GM23338 (cell line): ENCODE results near the gene GRK3. TPM values are rescaled to one million over a fixed set of nuclear protein-coding genes. Genes with fewer than 3 reads are reported as not detected.

ENCODE experiments used
- ATAC-seq: fragments of 200-7000 bp; cut with Tn5 transposase; 3 replicates; pipeline ENCODE4 v1.9.1; 2020
- DNase-seq: peaks from one replicate; pipeline ENCODE4 v3.0.0-alpha.2; 2015; ENCODE audit warnings: low spot score
- H2AFZ ChIP-seq: fragments of 200-600 bp; sonication (generic); 2 replicates; pipeline ENCODE4 v1.8.0; 2016; ENCODE audit warnings: antibody characterized with exemption, mild to moderate bottlenecking, moderate library complexity
- H3F3A ChIP-seq: fragments of 200-600 bp; sonication (generic); replicated peaks from 2 replicates; pipeline ENCODE4 v1.8.0; 2017; ENCODE audit warnings: antibody characterized with exemption, mixed run types, low read depth
- H3K27ac ChIP-seq: fragments of 200-600 bp; sonication (generic); 2 replicates; pipeline ENCODE4 v1.6.1; 2016; ENCODE audit warnings: low read depth
- H3K27me3 ChIP-seq: fragments of 200-600 bp; sonication (generic); 2 replicates; pipeline ENCODE4 v1.8.0; 2016; ENCODE audit warnings: mild to moderate bottlenecking, mixed run types, moderate library complexity; ENCODE audit not compliant: insufficient read depth
- H3K36me3 ChIP-seq: fragments of 200-600 bp; sonication (generic); 2 replicates; pipeline ENCODE4 v1.8.0; 2016; ENCODE audit warnings: mild to moderate bottlenecking; ENCODE audit not compliant: insufficient read depth
- H3K4me1 ChIP-seq: fragments of 200-600 bp; sonication (generic); 2 replicates; pipeline ENCODE4 v1.8.0; 2016; ENCODE audit warnings: mild to moderate bottlenecking, moderate library complexity; ENCODE audit not compliant: insufficient read depth
- H3K4me2 ChIP-seq: fragments of 200-600 bp; sonication (generic); 2 replicates; pipeline ENCODE4 v1.7.1; 2017; ENCODE audit warnings: mixed run types
- H3K4me3 ChIP-seq: fragments of 200-600 bp; sonication (generic); 2 replicates; pipeline ENCODE4 v1.6.1; 2016; ENCODE audit warnings: mixed run types
- H3K79me2 ChIP-seq: fragments of 200-600 bp; sonication (generic); replicated peaks from 2 replicates; pipeline ENCODE4 v1.8.0; 2017; ENCODE audit warnings: mild to moderate bottlenecking; ENCODE audit not compliant: insufficient read depth
- H3K9me2 ChIP-seq: fragments of 200-600 bp; sonication (generic); 2 replicates; pipeline ENCODE4 v1.8.0; 2017; ENCODE audit not compliant: insufficient read depth
- H4K20me1 ChIP-seq: fragments of 200-600 bp; sonication (generic); replicated peaks from 2 replicates; pipeline ENCODE4 v1.8.0; 2017; ENCODE audit warnings: mild to moderate bottlenecking; ENCODE audit not compliant: insufficient read depth
- H3K27ac Mint-ChIP-seq: 2 replicates; pipeline ENCODE4 v1.8.0; 2020; ENCODE audit warnings: inconsistent platforms, mild to moderate bottlenecking, moderate library complexity, mixed read lengths
- H3K27me3 Mint-ChIP-seq: 3 replicates; pipeline ENCODE4 v1.8.0; 2022; ENCODE audit warnings: low read depth, mild to moderate bottlenecking, moderate library complexity, mixed read lengths, inconsistent platforms; ENCODE audit not compliant: insufficient read depth, poor library complexity
- H3K36me3 Mint-ChIP-seq: 3 replicates; pipeline ENCODE4 v1.8.0; 2021; ENCODE audit warnings: low read depth, mild to moderate bottlenecking, inconsistent platforms, moderate library complexity, mixed read lengths
- H3K4me1 Mint-ChIP-seq: 3 replicates; pipeline ENCODE4 v1.8.0; 2020; ENCODE audit warnings: mild to moderate bottlenecking, inconsistent platforms, mixed read lengths
- H3K4me3 Mint-ChIP-seq: 3 replicates; pipeline ENCODE4 v1.8.0; 2021; ENCODE audit warnings: moderate library complexity, mild to moderate bottlenecking, inconsistent platforms, mixed read lengths
- H3K9me3 Mint-ChIP-seq: 3 replicates; pipeline ENCODE4 v1.8.0; 2020; ENCODE audit warnings: moderate library complexity, mild to moderate bottlenecking, inconsistent platforms, mixed read lengths
- CREB1 ChIP-seq: fragments of 250-450 bp; sonication (Bioruptor Pico); IDR thresholded peaks from 2 replicates; pipeline ENCODE4 v1.5.0; 2020; ENCODE audit warnings: low read depth, mild to moderate bottlenecking, moderate library complexity
- EZH2 ChIP-seq: fragments of 200-600 bp; sonication (generic); IDR thresholded peaks from one replicate; pipeline ENCODE4 v1.8.0; 2017; ENCODE audit warnings: antibody characterized with exemption, mild to moderate bottlenecking, low read depth; ENCODE audit not compliant: unreplicated experiment
- EZH2phosphoT487 ChIP-seq: fragments of 200-600 bp; sonication (generic); IDR thresholded peaks from one replicate; pipeline ENCODE4 v1.8.1; 2018; ENCODE audit warnings: antibody characterized with exemption; ENCODE audit not compliant: unreplicated experiment
- JUNB ChIP-seq: IDR thresholded peaks from one replicate; pipeline ENCODE4 v1.6.1; 2016; ENCODE audit warnings: antibody characterized with exemption; ENCODE audit not compliant: unreplicated experiment
- POLR2AphosphoS5 ChIP-seq: IDR thresholded peaks from 2 replicates; pipeline ENCODE4 v1.6.1; 2016; ENCODE audit warnings: antibody characterized with exemption, low read depth
- STAT1 ChIP-seq: IDR thresholded peaks from one replicate; pipeline ENCODE4 v1.6.1; 2016; ENCODE audit warnings: antibody characterized with exemption; ENCODE audit not compliant: unreplicated experiment
- ZNF114 ChIP-seq: fragments of 250-450 bp; sonication (Bioruptor Pico); IDR thresholded peaks from 2 replicates; pipeline ENCODE4 v1.5.0; 2020; ENCODE audit warnings: mild to moderate bottlenecking, moderate library complexity
- ZNF331 ChIP-seq: fragments of 250-450 bp; sonication (Bioruptor Pico); IDR thresholded peaks from 2 replicates; pipeline ENCODE4 v1.5.0; 2020; ENCODE audit warnings: low read depth, mild to moderate bottlenecking, moderate library complexity
- polyA plus RNA-seq: library from polyadenylated mRNA; unstranded; fragments of >200 nt; fragmentation: Nextera tagmentation; extraction: Ambion mirVana; gene quantifications from 2 replicates; pipeline ENCODE4 v1.2.1, GENCODE V29; 2016
- total RNA-seq: library from RNA; depleted of rRNA; stranded (reverse); fragments of >200 nt; shearing (Covaris generic); gene quantifications from 2 replicates; pipeline ENCODE4 v1.2.3, GENCODE V29; 2014
- TF ChIP-seq, protein P1 (sequence below), 2 experiments: fragments of 200-600 bp in 1 of 2; sonication (generic) in 1 of 2; conservative IDR thresholded peaks; 2 replicates each; pipeline versions ENCODE4 v1.5.1 to v1.6.1; 2016 to 2017; ENCODE audit warnings: antibody characterized with exemption in 2 of 2, low read depth in 2 of 2, mild to moderate bottlenecking in 2 of 2, moderate library complexity in 1 of 2
- TF ChIP-seq, protein P2 (sequence below): fragments of 250-450 bp; sonication (Bioruptor Pico); IDR thresholded peaks from 2 replicates; pipeline ENCODE4 v1.5.0; 2020; ENCODE audit warnings: mild to moderate bottlenecking, moderate library complexity

Gene GRK3
- total and polyA plus RNA-seq, 2 experiments from 2014 or later = 6.0 to 25.3 TPM

DNA sequence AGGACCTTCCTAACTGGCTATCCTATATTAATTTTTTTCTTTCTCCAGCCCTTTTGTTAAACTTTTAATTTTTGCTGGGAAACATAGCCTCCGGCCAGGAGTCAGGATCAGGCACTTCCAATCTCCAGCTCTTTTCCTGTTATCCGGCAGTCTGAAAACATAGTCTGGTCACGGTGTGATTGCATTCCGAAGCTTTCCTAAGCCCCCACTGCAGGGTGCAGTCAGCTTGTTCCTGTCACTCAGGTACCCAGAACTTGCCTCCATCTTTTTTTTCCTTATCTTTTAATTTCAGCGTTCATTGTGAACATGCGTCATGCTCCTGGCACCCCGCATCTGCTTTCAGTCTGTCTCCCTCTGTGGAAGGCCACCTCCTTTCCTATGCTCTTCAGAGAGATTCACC, 59.4 kb downstream of the GRK3 start (continued):
- TF ChIP-seq EZH2 (no peak), STAT1 (no peak), CREB1 (no peak), ZNF114 (CRISPR knock-in tag) (no peak), ZNF331 (CRISPR knock-in tag) (no peak)
- TF ChIP-seq, protein P1, sequence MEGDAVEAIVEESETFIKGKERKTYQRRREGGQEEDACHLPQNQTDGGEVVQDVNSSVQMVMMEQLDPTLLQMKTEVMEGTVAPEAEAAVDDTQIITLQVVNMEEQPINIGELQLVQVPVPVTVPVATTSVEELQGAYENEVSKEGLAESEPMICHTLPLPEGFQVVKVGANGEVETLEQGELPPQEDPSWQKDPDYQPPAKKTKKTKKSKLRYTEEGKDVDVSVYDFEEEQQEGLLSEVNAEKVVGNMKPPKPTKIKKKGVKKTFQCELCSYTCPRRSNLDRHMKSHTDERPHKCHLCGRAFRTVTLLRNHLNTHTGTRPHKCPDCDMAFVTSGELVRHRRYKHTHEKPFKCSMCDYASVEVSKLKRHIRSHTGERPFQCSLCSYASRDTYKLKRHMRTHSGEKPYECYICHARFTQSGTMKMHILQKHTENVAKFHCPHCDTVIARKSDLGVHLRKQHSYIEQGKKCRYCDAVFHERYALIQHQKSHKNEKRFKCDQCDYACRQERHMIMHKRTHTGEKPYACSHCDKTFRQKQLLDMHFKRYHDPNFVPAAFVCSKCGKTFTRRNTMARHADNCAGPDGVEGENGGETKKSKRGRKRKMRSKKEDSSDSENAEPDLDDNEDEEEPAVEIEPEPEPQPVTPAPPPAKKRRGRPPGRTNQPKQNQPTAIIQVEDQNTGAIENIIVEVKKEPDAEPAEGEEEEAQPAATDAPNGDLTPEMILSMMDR (conservative IDR thresholded peaks at IDR 0.05; ENCODE audit: low read depth in 2 of 2) = no peak

DNA sequence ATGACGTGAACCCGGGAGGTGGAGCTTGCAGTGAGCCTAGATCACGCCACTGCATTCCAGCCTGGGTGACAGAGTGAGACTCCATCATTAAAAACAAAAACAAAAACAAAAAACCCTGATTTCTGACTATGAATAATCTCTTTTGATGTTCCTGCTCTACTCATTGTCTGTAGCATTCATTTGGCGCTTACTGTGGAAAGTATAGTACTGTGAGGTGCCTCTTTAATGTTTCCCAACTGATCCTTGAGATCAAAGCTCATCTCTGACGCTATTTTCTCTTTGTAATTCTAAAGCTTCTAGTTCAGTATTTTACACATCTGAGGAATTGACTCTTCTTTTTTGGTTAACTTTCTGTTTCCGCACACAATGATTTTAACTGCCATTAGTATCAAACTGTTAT, 60.0 kb downstream of the GRK3 start:
- H3K79me2 ChIP-seq = peaks cover 26% of the 10 kb centered on the region
- DNase-seq = no peak
- H4K20me1 ChIP-seq = peaks cover 16% of the 10 kb centered on the region
- no peaks in the 10 kb centered on the region for H3F3A ChIP-seq
- Mint-ChIP-seq H3K4me3 (no peak overlapping the region), H3K36me3 (peaks cover 2% of the 10 kb centered on the region; the same call in 1 of the 3 replicates), H3K27ac (no peak overlapping the region), H3K27me3 (peaks cover 6% of the 10 kb centered on the region), H3K9me3 (no peaks in the 10 kb centered on the region; the same call in 1 of the 3 replicates), H3K4me1 (peaks cover 37% of the 10 kb centered on the region)
- peaks cover 34% of the 10 kb centered on the region for H3K4me1 ChIP-seq
- no peak overlapping the region for H3K4me3 ChIP-seq
- H3K36me3 ChIP-seq = no peaks in the 10 kb centered on the region
- H3K4me2 ChIP-seq = no peak overlapping the region
- H3K27me3 ChIP-seq = no peaks in the 10 kb centered on the region
- TF ChIP-seq EZH2phosphoT487 = no peak
- no peak for TF ChIP-seq JUNB
- TF ChIP-seq, protein P1 (conservative IDR thresholded peaks at IDR 0.05; ENCODE audit: low read depth in 2 of 2) = no peak
- TF ChIP-seq, protein P2, sequence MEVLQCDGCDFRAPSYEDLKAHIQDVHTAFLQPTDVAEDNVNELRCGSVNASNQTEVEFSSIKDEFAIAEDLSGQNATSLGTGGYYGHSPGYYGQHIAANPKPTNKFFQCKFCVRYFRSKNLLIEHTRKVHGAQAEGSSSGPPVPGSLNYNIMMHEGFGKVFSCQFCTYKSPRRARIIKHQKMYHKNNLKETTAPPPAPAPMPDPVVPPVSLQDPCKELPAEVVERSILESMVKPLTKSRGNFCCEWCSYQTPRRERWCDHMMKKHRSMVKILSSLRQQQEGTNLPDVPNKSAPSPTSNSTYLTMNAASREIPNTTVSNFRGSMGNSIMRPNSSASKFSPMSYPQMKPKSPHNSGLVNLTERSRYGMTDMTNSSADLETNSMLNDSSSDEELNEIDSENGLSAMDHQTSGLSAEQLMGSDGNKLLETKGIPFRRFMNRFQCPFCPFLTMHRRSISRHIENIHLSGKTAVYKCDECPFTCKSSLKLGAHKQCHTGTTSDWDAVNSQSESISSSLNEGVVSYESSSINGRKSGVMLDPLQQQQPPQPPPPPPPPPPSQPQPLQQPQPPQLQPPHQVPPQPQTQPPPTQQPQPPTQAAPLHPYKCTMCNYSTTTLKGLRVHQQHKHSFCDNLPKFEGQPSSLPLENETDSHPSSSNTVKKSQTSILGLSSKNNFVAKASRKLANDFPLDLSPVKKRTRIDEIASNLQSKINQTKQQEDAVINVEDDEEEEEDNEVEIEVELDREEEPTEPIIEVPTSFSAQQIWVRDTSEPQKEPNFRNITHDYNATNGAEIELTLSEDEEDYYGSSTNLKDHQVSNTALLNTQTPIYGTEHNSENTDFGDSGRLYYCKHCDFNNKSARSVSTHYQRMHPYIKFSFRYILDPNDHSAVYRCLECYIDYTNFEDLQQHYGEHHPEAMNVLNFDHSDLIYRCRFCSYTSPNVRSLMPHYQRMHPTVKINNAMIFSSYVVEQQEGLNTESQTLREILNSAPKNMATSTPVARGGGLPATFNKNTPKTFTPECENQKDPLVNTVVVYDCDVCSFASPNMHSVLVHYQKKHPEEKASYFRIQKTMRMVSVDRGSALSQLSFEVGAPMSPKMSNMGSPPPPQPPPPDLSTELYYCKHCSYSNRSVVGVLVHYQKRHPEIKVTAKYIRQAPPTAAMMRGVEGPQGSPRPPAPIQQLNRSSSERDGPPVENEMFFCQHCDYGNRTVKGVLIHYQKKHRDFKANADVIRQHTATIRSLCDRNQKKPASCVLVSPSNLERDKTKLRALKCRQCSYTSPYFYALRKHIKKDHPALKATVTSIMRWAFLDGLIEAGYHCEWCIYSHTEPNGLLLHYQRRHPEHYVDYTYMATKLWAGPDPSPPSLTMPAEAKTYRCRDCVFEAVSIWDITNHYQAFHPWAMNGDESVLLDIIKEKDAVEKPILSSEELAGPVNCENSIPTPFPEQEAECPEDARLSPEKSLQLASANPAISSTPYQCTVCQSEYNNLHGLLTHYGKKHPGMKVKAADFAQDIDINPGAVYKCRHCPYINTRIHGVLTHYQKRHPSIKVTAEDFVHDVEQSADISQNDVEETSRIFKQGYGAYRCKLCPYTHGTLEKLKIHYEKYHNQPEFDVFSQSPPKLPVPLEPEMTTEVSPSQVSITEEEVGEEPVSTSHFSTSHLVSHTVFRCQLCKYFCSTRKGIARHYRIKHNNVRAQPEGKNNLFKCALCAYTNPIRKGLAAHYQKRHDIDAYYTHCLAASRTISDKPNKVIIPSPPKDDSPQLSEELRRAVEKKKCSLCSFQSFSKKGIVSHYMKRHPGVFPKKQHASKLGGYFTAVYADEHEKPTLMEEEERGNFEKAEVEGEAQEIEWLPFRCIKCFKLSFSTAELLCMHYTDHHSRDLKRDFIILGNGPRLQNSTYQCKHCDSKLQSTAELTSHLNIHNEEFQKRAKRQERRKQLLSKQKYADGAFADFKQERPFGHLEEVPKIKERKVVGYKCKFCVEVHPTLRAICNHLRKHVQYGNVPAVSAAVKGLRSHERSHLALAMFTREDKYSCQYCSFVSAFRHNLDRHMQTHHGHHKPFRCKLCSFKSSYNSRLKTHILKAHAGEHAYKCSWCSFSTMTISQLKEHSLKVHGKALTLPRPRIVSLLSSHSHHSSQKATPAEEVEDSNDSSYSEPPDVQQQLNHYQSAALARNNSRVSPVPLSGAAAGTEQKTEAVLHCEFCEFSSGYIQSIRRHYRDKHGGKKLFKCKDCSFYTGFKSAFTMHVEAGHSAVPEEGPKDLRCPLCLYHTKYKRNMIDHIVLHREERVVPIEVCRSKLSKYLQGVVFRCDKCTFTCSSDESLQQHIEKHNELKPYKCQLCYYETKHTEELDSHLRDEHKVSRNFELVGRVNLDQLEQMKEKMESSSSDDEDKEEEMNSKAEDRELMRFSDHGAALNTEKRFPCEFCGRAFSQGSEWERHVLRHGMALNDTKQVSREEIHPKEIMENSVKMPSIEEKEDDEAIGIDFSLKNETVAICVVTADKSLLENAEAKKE (CRISPR knock-in tag) = no peak
- no peak for TF ChIP-seq POLR2AphosphoS5
- ATAC-seq = no peak
- H3K27ac ChIP-seq = no peak overlapping the region
- no peaks in the 10 kb centered on the region for H3K9me2 ChIP-seq
- H2AFZ ChIP-seq = no peak overlapping the region
